GM18511 (cell line): ENCODE data around the gene E2F1.

Source experiments
- ATAC-seq: cut with Tn5 transposase; IDR thresholded peaks from one replicate; pipeline ENCODE4 v1.9.1; 2021; ENCODE audit warnings: mild to moderate bottlenecking, moderate library complexity; ENCODE audit not compliant: unreplicated experiment

The E2F1 gene

GRCh38 chr20:33673114-33673409 lies 13.1 kb downstream of the E2F1 start:
- no peak for ATAC-seq

- no peak for ATAC-seq
Observed at GRCh38 chr20:33672426-33673113, 13.6 kb downstream of the E2F1 start.

- no peak for ATAC-seq
Observed at GRCh38 chr20:33671573-33672288, 14.5 kb downstream of the E2F1 start.

- no peak for ATAC-seq
Observed at GRCh38 chr20:33670715-33671499, 15.3 kb downstream of the E2F1 start.

GRCh38 chr20:33669873-33670640 lies 16.1 kb downstream of the E2F1 start:
- ATAC-seq, result no peak

GRCh38 chr20:33669224-33669623 lies 17.0 kb downstream of the E2F1 start:
- ATAC-seq, result no peak

GRCh38 chr20:33668466-33669155 lies 17.6 kb downstream of the E2F1 start:
- no peak for ATAC-seq

- peak; percentile 37 for ATAC-seq
Observed at GRCh38 chr20:33667676-33668465, 18.3 kb downstream of the E2F1 start.

GRCh38 chr20:33667245-33667675 lies 18.9 kb downstream of the E2F1 start:
- peak; percentile 14 for ATAC-seq

GRCh38 chr20:33666293-33667244 lies 19.6 kb downstream of the E2F1 start, which contains the start of gene ACTL10:
Gene ACTL10, plus strand, starts transcription at chr20:33666943. Its CDS starts 555 bp downstream, at chr20:33667498.
- ATAC-seq, result peak; percentile 71

- no peak for ATAC-seq
Observed at GRCh38 chr20:33664762-33665144, 21.4 kb downstream of the E2F1 start.

GRCh38 chr20:33664085-33664761 lies 22.0 kb downstream of the E2F1 start:
- ATAC-seq, result no peak

- ATAC-seq, result peak; percentile 45
Observed at GRCh38 chr20:33663161-33664084, 22.8 kb downstream of the E2F1 start.

GRCh38 chr20:33662172-33662571 lies 24.0 kb downstream of the E2F1 start, which contains the start of gene C20orf144:
Gene C20orf144, plus strand, starts transcription at chr20:33662327. Its CDS starts 19 bp downstream, at chr20:33662346.
- no peak for ATAC-seq

- no peak for ATAC-seq
Observed at GRCh38 chr20:33660685-33661058, 25.5 kb downstream of the E2F1 start.

- ATAC-seq, result no peak
Observed at GRCh38 chr20:33660035-33660684, 26.0 kb downstream of the E2F1 start.
